GM18526 (cell line): ENCODE measurements around the gene PPP3CA.

Experiments
- POLR2A ChIP-seq: IDR thresholded peaks from 3 replicates; pipeline ENCODE4 v1.6.1; 2011; ENCODE audit not compliant: insufficient read length; ENCODE audit errors: extremely low read depth

The PPP3CA gene

DNA sequence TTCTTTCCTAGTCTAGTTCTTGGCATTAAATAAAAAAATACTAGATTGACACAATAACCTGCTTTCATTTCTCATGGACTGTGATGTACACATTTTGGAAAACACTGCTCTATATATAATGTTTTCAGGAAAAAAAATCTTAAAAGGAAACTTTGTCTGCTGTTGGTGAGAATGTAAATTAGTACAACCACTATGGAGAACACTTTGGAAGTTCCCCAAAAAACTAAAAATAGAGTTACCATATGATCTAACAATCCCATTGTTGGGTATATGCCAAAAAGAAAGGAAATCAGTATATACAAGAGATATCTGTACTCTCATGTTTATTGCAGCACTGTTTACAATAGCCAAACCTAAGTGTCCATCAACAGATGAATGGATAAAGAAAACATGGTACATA is 202.3 kb downstream of the PPP3CA start:
- no peak for TF ChIP-seq POLR2A

GRCh38 chr4:101142259-101142658 is 205.1 kb downstream of the PPP3CA start:
- TF ChIP-seq POLR2A: no peak

DNA sequence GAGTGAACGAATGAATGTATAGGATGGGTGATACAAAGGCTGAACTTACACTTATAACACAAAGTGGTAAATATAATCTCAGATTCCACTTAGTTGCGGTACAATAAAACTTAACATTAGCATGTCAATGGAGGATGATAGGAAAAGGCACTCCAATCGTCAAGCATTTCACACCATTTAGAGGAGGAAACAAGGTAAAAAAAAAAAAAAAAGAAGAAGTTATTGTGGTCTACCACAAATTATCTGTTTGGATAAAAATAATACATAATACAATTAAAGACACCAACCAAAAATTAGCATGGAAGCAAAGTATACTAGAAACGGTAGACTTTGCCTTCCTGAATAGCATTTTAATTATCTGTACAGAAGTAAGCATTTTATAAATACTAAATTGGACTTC is 205.5 kb downstream of the PPP3CA start:
- no peak for TF ChIP-seq POLR2A

- no peak for TF ChIP-seq POLR2A
Observed at GRCh38 chr4:101141230-101141629, 206.1 kb downstream of the PPP3CA start.

DNA sequence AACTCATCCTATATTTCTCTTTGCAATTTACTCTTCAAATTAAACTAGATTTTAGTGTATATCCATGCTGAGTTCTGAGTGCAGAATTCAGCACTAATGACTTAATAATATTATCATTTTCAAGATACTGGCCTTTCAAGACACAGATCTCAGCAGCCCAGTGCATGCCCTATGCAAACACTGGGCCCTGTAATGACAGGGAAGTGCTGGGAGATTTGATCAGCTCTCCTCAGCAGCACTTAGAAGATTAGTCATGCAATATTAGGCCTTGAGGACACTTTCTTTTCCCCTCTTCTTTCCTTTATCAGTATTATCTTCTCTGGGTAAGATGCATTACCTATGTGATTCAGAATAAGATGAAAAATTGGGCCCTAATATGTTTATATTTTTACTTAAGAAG is 207.1 kb downstream of the PPP3CA start:
- no peak for TF ChIP-seq POLR2A

DNA sequence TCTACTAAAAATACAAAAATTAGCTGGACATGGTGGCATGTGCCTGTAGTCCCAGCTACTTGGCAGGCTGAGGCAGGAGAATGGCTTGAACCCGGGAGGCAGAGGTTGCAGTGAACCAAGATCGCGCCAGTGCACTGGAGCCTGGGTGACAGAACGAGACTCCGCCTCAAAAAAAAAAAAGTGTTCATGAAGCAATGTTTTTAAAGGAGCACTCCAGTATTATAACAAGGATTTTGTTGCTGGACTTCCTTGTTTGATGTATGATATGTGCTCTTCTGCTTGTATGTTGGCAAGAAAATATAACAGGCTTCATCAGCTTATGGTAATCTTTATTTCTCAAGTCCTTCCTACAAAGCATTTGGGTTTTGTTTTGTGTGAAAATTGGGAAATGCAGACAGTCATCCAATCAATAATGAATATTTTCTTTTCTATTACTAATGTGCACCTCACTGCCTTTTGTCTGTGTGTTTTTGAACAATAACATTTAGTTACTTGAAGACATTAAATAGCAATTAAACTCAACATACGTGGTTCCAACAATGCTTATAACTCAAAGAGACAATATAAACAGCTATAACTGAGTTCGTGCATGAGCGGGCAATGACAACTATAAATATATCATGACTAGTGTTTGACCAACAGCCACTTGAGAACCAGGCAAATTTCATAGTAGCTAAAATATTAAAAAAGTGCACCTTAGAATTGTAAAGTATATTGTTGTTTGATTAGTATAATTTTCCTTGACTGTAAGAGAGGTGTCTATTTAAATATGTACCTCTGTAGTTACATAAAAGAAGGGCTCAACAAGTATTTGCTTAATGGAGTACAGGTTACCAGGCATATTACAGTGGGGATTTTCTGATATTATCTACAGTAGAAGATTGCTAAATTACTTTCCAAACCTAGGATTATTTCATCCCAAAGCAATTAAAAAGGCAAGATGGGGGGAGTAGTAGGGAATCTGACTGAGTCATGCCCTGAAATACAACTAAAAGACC is 210.7 kb downstream of the PPP3CA start:
- TF ChIP-seq POLR2A: no peak

GRCh38 chr4:101135371-101136010 is 211.8 kb downstream of the PPP3CA start:
- TF ChIP-seq POLR2A: no peak

DNA sequence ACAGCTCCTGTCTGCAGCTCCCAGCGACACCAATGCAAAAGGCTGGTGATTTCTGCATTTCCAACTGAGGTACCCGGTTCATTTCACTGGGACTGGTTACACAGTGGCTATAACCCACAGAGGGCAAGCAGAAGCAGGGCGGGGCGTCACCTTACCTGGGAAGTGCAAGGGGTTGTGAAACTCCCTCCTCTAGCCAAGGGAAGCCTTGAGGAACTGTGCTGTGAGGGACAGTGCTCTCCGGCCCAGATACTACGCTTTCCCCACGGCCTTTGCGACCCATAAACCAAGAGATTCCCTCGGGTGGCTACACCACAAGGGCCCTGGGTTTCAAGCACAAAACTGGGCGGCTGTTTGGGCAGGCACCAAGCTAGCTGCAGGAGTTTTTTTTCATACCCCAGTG is 218.9 kb downstream of the PPP3CA start:
- no peak for TF ChIP-seq POLR2A

DNA sequence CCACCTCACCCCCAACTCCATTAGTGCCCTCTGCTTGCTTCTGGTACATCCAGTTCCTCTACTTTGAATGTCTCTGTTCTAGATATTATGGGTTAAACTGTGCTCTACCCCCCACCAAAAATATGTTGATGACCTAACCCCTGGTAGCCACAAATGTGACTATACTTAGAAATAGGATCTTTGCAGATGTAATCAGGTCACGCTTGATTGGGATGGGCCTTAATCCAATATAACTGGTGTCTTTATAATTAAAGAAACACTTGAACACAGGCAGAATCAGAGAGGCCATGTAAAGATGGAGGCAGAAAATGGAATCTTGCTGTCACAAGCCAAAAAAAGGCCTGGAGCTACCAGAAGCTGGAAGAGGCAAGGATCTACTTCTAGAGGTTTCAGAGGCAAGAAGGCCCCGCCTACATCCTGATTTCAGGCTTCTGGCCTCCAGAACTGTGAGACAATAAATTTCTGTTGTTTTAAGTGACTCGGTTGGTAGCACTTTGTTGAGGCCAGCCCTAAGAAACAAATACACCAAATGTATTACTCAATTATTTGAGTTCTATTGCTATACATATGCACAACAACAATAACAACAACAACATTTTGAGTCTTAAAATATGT is 220.0 kb downstream of the PPP3CA start:
- no peak for TF ChIP-seq POLR2A

DNA sequence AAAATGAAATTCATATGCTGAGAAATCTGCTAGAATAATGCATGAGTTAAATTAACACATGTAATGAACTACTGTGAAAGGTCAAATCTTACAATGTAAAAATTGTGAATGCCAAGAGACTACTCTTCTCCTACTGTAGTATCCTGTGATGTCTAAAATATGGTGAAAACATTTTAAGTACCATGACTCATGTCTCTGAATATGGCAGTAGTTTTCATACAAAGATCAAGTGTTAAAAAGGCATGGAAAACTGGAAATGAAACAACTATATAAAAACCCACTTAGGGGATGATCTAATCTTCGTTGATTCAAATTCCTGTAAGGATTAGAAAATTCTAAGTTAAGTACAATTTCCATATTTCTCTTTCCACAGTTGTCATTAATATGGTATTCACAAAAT is 221.3 kb downstream of the PPP3CA start:
- no peak for TF ChIP-seq POLR2A

DNA sequence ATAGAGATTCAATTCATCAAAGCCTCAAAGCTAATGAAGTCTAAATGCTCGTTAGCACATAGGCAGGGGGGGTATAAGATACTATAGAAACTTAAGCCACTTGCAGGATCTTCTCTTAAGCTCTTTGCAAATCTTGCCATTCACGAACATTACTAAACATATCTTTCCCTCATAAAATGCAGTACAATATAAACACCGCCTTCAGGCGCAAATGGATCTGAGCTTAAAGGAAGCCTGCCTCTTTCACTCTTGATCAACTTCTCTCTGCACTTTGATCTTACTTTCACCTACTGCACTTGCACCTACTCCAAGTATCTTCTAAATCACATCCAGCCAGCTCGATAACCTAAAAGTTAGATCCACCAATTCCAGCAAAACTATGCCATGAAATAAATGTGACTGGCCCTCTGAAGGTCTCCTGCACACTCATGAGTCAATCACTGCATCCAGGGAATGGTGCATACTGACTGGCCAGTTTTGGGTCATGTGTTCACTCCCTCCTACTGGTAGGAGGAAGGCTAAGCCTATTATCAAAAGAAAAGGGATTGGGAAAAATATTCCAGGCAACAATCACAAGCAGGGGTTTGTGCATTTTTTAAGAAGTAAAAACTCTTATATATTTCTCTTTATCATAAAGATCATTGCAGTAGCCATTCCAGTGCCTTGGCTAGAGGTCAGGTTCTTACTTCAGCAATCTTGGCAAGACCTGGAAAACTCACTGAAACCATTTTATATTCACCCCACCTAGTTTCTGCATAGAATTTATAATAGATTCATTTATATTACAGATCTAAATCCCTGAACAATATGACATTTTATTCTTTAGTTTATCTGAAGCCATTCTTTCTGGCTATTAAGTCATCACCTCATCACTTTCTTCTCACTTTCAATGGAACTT is 222.0 kb downstream of the PPP3CA start:
- TF ChIP-seq POLR2A: no peak

GRCh38 chr4:101123231-101123630 is 224.1 kb downstream of the PPP3CA start:
- TF ChIP-seq POLR2A: no peak

DNA sequence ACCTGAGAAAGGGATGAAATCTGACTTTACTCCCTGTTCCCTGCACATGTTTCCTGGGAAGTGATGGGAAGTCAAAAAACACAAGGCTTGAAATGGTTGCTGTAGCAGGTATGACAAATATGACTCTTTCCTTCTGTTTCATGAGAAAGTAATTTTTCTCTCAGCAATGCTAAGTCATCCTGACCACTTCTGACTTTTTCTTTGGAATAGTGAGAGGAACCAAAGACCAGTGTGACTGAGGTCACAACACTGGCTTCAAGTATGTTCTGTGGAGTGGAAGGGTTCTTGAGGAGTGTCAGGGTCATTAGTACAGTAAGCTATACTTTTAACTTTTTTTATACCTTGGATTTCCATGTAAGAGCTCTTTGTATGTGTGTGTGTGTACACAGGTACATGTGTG is 225.3 kb downstream of the PPP3CA start:
- no peak for TF ChIP-seq POLR2A

GRCh38 chr4:101119141-101119540 is 228.2 kb downstream of the PPP3CA start:
- no peak for TF ChIP-seq POLR2A

GRCh38 chr4:101118617-101119016 is 228.7 kb downstream of the PPP3CA start:
- TF ChIP-seq POLR2A: no peak

GRCh38 chr4:101115887-101116286 is 231.4 kb downstream of the PPP3CA start:
- no peak for TF ChIP-seq POLR2A
